Measurements from ENCODE around the gene CEBPA. TPM values are rescaled to one million over a fixed set of nuclear protein-coding genes. Genes with fewer than 3 reads are reported as not detected.

Gene CEBPA
- total RNA-seq, 6 experiments from 2014 or later = 53.9 to 163 (median 119) TPM

- H3K27me3 ChIP-seq = no peaks in the 10 kb centered on the region
- peak overlapping the region; percentile 73 to 94 (median 81) for H3K27ac ChIP-seq
- no peaks in the 10 kb centered on the region for H3K9me3 ChIP-seq
- WGBS (ENCODE audit: insufficient coverage, low coverage, low lambda C conversion rate, missing lambda C conversion rate) = no CpG with 5 or more reads among the region's 5 CpGs
- DNase-seq (no peak), ATAC-seq (peak in 3 of 4 donors; percentile 0 to 2 (median 1))
- no peak for TF ChIP-seq POLR2A (IDR thresholded peaks at IDR 0.05)
- no peak for TF ChIP-seq CTCF (IDR thresholded peaks at IDR 0.05)
- peaks cover 0 to 71% (median 32%) of the 10 kb centered on the region in 4 donors for H3K4me1 ChIP-seq
- intact Hi-C loops (cut with DNase I) = no loop called here
- no peak overlapping the region for H3K4me3 ChIP-seq
- H3K36me3 ChIP-seq = no peaks in the 10 kb centered on the region
Measured at GRCh38 chr19:33275559-33275932, 26.8 kb downstream of the CEBPA start.

- Histone ChIP-seq H3K27me3 (no peaks in the 10 kb centered on the region), H3K27ac (peak overlapping the region; percentile 60 to 94 (median 81)), H3K4me1 (peaks cover 0 to 69% (median 31%) of the 10 kb centered on the region in 4 donors), H3K4me3 (no peak overlapping the region), H3K9me3 (no peaks in the 10 kb centered on the region), H3K36me3 (no peaks in the 10 kb centered on the region)
- intact Hi-C loops (cut with DNase I) = no loop called here
- peak in 1 of 3 donors; percentile 18 for DNase-seq
- 100% methylated on average over 1 of the region's 17 CpGs for WGBS (ENCODE audit: insufficient coverage, low coverage, low lambda C conversion rate, missing lambda C conversion rate)
- no peak for ATAC-seq
- TF ChIP-seq POLR2A (IDR thresholded peaks at IDR 0.05) = no peak
- TF ChIP-seq CTCF (IDR thresholded peaks at IDR 0.05) = no peak
Measured at GRCh38 chr19:33274663-33275558, 27.4 kb downstream of the CEBPA start.

GRCh38 chr19:33273881-33274662 is 28.3 kb downstream of the CEBPA start:
- peak; percentile 37 to 51 (median 48) for ATAC-seq
- WGBS (ENCODE audit: insufficient coverage, low coverage, low lambda C conversion rate, missing lambda C conversion rate) = 6% methylated on average over 2 of the region's 16 CpGs
- Histone ChIP-seq H3K27me3 (no peaks in the 10 kb centered on the region), H3K4me3 (no peak overlapping the region), H3K36me3 (no peaks in the 10 kb centered on the region), H3K4me1 (peaks cover 0 to 60% (median 27%) of the 10 kb centered on the region in 4 donors), H3K27ac (peak overlapping the region; percentile 60 to 94 (median 81)), H3K9me3 (no peaks in the 10 kb centered on the region)
- DNase-seq = peak; percentile 47 to 84 (median 77)
- intact Hi-C loops (cut with DNase I) = no loop called here
- no peak for TF ChIP-seq POLR2A (IDR thresholded peaks at IDR 0.05)

- no peak for TF ChIP-seq POLR2A (IDR thresholded peaks at IDR 0.05)
- no peak for TF ChIP-seq CTCF (IDR thresholded peaks at IDR 0.05)
- Histone ChIP-seq H3K27me3 (no peaks in the 10 kb centered on the region), H3K27ac (peak overlapping the region; percentile 6 to 94 (median 38)), H3K9me3 (no peaks in the 10 kb centered on the region), H3K4me3 (no peak overlapping the region), H3K4me1 (peaks cover 0 to 52% (median 22%) of the 10 kb centered on the region in 4 donors), H3K36me3 (no peaks in the 10 kb centered on the region)
- intact Hi-C loops (cut with DNase I) = no loop called here
- ATAC-seq = peak in 1 of 4 donors; percentile 16
- WGBS (ENCODE audit: insufficient coverage, low coverage, low lambda C conversion rate, missing lambda C conversion rate) = 93% methylated on average over 3 of the region's 26 CpGs
- DNase-seq = peak in 1 of 3 donors; percentile 52
Measured at GRCh38 chr19:33273065-33273736, 29.1 kb downstream of the CEBPA start.
